Medulla oblongata (tissue), 1 donor: ENCODE data around the gene TMC1.

Experiments
- DNase-seq: peaks from one replicate; pipeline ENCODE4 v3.0.0-alpha.2; 2015; ENCODE audit errors: extremely low spot score

Gene TMC1

DNA sequence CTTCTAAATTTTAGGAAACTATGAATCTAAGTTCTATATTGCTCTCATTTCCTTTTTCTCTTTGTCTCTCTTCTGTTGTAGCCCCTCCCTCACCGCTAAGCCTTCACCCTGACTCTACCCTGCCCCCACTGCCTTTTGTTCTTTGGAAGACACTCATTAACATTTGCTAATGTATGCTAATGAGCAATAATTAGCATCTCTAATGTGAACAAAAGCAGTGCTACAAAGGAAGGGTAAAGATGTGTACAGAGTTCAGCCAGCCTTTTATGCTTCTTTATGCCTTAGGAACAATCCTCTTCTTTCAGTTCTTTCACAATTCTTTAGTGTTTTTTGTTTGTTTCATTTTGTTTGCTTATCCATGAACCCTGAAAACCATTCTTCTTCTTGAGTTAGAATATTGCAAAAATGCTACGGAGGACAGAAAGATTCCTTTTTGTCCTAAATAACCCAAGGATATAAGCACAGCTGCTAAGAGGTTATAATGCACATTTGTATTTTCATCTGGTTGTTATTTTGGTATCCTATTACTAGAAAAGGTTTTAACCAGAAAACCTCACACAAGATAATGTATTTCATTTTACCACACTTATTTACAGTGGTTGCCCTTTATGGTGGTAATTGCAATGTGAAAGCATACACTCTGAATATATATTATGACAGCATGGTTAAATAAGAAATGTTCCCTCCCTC is 159.3 kb downstream of the TMC1 start:
- peak; percentile 77 for DNase-seq

GRCh38 chr9:72681283-72681630 is 159.8 kb downstream of the TMC1 start:
- DNase-seq = peak; percentile 32

DNA sequence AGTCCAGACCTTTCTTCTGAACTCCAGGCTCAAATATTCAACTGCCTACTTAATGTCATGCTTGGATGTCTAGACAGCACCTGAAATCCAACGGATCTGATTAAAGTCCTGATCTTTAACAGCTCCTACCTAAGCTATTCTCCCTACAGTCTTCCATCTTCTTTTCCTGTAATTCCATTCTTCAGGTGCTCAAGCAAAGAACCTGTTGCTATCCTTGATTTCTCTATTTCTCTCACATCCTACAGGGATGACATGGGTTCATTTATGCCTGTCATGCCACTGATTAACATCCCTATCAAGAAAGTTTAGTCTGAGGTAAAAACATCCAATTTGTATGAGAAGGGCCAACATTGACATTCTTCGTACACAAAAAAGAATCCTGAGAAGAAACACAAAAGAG is 163.2 kb downstream of the TMC1 start:
- no peak for DNase-seq

DNA sequence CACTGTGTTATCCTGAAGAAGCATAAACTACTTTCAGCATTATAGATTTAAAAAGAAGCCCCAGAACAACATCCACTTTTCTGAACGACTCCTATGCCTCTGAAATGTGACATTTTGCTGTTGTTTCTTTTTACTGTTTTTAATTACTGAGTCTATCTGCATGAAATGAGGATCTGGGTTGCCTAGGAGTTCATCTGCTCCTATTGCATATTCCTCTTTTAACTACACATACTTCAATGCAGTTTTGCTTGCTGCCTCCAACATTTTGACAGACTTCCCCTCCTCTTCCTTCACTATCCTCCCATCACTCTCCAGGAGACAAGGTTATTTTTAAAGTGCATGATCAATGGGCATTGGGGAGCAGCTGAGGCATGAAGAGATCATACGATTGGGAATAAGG is 164.5 kb downstream of the TMC1 start:
- DNase-seq = no peak

- peak; percentile 68 for DNase-seq
These were observed 165.9 kb downstream of the TMC1 start for GRCh38 chr9:72687331-72687730.

- DNase-seq = no peak
These were observed 170.3 kb downstream of the TMC1 start for GRCh38 chr9:72691671-72692070.

GRCh38 chr9:72695365-72695764 is 174.0 kb downstream of the TMC1 start:
- DNase-seq = no peak

DNA sequence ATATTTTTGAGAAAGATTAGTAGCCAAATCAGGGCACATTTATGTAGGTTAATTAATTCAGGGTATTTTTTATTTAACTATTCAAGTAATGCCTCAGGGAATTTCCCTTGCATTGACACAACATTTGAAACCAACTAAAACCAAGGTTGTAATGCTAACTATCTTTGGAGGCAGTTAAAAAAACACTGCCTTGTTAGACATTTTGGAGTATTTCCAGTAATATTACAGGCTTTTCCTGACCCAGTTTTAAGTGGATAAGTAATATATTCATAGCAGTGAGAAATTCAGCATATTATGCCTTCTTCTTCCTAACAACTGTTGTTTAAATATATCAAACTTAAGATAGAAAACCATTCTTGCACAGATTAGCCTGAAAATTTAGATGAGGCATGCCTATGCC is 175.1 kb downstream of the TMC1 start:
- no peak for DNase-seq

DNA sequence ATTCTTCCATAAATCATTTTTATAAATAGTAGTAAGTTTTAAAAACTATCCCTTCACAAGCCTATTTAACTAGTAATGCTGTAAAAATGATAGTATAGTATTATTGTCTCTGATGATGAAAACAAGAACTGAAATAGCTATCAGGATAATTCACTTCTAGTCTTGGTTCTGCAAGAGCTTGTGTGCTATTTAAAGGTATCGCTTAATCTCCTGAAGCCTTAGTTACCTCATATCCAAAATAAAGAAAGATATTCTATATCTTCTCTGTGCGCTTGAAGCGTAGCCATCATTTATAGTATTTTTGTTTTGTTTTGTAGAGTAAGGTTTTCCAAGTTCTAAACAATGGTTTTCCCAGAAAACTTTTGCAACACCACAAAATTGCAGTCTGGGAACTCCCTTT is 180.1 kb downstream of the TMC1 start:
- DNase-seq = no peak

- DNase-seq = peak; percentile 26
These were observed 182.2 kb downstream of the TMC1 start for GRCh38 chr9:72703574-72703973.

- DNase-seq = no peak
These were observed 183.4 kb downstream of the TMC1 start for GRCh38 chr9:72704688-72705375.

DNA sequence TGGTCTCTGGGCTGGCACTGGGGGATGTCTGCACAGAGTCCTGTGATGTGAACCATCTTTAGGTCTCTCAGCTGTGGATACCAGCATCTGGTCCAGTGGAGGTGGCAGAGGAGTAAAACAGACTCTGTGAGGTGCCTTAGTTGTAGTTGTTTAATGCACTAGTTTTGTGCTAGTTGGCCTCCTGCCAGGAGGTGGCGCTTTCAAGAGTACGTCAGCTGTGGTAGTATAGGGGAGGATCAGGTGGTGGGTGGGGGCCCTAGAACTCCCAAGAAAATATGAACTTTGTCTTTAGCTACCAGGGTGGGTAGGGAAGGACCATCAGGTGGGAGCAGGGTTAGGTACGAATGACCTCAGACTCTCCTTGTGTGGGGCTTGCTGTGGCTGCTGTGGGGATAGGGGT is 197.1 kb downstream of the TMC1 start:
- no peak for DNase-seq

GRCh38 chr9:72721067-72721466 is 199.7 kb downstream of the TMC1 start:
- DNase-seq = no peak

DNA sequence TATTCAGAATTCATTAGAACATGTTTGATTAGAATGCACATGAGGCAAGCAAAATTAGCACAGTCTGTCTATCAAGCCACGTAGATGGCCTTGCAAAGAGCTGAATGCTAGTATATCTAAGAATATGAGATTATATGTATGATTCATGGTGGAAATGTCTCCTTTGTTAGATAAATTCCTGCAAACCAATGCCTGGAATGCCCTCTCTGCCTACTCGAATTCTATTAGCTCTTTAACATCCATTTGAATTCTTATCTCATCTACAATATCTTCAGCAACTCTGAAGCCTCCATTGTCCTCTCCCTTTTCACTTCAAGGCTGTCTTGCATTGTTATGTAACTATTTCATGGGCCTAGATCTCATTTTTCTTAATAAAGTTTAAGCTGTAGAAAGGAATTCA is 205.5 kb downstream of the TMC1 start:
- DNase-seq = no peak

DNA sequence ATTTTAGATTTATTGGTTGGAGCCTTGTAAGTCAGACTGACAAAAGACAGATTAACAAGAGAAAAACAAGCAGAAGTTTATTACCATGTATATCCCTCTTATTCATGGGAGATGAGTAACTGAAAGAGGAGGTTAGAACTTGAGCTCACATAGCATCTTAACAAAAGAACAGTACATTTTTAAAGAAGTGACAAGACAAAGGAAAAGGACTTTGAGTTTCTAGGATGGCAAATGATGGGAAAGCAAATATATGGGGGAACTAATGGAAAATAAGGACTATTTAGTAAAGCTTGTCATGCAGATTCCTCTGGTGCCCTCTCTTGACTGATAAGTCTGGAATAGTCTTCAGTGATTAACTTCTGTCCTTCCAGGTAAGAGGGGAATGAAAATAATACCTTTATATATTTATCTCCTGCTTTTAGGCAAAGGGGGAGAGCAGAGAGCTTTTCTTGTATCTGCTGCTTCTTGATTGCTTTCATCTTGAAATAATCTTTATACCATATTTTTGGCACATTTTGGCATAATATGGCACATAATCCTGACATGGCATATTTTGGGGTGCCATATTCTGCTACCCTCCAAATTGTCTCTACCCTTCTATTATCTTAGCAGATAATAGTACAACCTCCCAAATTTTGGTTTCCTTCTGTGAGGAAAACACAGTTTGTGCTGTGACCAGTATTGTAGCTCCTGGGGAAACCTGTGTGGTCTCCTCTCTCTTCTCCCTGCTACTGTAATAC is 206.8 kb downstream of the TMC1 start:
- DNase-seq = peak; percentile 31

DNA sequence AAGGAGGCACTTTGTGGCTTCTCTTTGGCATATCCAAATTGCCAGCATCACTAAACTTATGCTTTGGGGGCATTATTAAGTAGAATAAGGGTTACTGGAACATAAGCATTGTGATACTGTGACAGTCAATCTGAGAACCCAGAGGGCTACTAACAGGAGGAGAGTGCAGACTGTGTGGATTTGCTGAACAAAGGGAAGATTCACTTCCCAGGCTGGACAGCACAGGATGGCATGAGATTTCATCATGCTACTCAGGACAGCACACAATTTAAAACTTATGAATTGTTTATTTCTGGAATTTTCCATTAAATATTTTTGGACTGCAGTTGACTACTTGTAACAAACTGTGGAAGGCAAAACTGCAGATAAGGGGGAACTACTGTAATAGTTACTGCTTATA is 212.5 kb downstream of the TMC1 start:
- DNase-seq = peak; percentile 59

DNA sequence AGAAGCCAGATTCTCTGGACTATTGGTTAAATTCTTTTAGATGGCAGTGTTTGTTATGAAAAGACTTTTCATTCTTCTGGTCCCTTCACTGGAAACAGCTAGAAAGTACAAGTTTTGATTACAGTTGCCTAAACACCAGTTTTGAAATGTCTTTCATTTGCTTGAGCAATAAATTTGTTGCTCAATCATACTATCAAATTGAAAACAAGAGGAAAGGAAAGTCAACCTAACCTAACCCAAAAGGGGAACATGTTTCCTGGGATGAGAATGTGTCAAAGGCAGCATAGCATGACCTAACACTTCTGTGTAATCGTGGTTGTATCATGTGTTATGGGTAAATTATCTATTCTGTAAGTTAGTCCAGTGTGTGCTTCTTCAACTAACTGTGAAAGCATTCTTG is 213.2 kb downstream of the TMC1 start:
- DNase-seq = no peak

GRCh38 chr9:72743836-72744235 is 222.4 kb downstream of the TMC1 start:
- DNase-seq = no peak

DNA sequence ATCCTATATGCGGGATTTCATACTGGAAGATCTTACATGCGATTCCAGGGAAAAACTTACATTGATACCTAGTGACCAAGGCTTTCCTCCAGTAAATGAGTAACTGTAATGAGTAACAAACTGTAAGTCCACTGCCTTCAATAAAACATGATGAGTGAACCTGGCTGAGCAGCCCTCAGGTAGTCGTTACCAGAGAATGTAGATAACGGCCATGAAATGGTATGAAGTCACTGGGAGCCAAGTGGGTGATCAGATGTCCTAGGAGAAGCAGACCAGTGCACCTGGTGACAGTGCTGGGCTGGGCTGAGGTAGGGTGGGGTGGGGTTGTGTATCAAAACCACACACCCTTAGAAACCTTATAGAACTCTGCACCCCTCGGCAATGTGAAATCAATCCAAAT is 227.9 kb downstream of the TMC1 start:
- no peak for DNase-seq

GRCh38 chr9:72751541-72751940 is 230.1 kb downstream of the TMC1 start:
- no peak for DNase-seq

- peak; percentile 66 for DNase-seq
These were observed 232.0 kb downstream of the TMC1 start for GRCh38 chr9:72753266-72753893.

DNA sequence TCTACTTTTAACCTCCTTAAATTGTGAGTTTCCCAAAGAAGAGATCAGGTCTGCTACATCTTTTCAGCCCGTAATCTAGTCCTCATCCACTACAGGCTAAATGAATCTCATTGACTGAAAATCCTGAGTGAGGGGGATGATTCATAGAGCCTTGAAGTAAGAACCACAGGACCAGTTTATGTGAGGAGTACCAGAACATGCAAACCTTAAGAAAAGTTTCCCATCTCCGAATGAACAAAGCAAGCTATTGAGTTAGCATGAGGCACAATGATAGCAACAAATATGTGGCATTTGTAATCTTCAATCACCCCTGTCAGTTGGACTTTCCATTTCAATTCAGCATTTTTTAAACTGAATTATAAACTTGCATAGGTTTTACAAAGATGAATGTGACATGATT is 234.4 kb downstream of the TMC1 start:
- no peak for DNase-seq

GRCh38 chr9:72758944-72759343 is 237.5 kb downstream of the TMC1 start:
- DNase-seq = no peak
